ENCODE data around the gene TRIM44.

TRIM44 gene

GRCh38 chr11:35632301-35632700 lies 30.3 kb upstream of the TRIM44 start:
- TF ChIP-seq CTCF (IDR thresholded peaks at IDR 0.05; ENCODE audit: low read depth, low read length): no peak
- no peak overlapping the region for H3K4me3 ChIP-seq (replicated peaks in 1 of 2; ENCODE audit: low read depth in 2 of 2, low read length in 2 of 2)
- DNase-seq (ENCODE audit: low read depth in 2 of 2): peak in 1 of 2 donors; percentile 83

- DNase-seq (ENCODE audit: low read depth in 2 of 2): no peak
- no peak overlapping the region for H3K4me3 ChIP-seq (replicated peaks in 1 of 2; ENCODE audit: low read depth in 2 of 2, low read length in 2 of 2)
- TF ChIP-seq CTCF (IDR thresholded peaks at IDR 0.05; ENCODE audit: low read depth, low read length): no peak
These were observed 28.6 kb upstream of the TRIM44 start for GRCh38 chr11:35633827-35634423.

- TF ChIP-seq CTCF (IDR thresholded peaks at IDR 0.05; ENCODE audit: low read depth, low read length): no peak
- H3K4me3 ChIP-seq (replicated peaks in 1 of 2; ENCODE audit: low read depth in 2 of 2, low read length in 2 of 2): no peak overlapping the region
- DNase-seq (ENCODE audit: low read depth in 2 of 2): no peak
These were observed 26.6 kb upstream of the TRIM44 start for GRCh38 chr11:35635933-35636332.

- TF ChIP-seq CTCF (IDR thresholded peaks at IDR 0.05; ENCODE audit: low read depth, low read length): no peak
- DNase-seq (ENCODE audit: low read depth in 2 of 2): no peak
- H3K4me3 ChIP-seq (replicated peaks in 1 of 2; ENCODE audit: low read depth in 2 of 2, low read length in 2 of 2): no peak overlapping the region
These were observed 22.9 kb upstream of the TRIM44 start for GRCh38 chr11:35639591-35640179.

- TF ChIP-seq CTCF (IDR thresholded peaks at IDR 0.05; ENCODE audit: low read depth, low read length): no peak
These were observed 21.2 kb upstream of the TRIM44 start for GRCh38 chr11:35641171-35641897.

GRCh38 chr11:35641964-35642363 lies 20.6 kb upstream of the TRIM44 start:
- no peak for TF ChIP-seq CTCF (IDR thresholded peaks at IDR 0.05; ENCODE audit: low read depth, low read length)
- no peak overlapping the region for H3K4me3 ChIP-seq (replicated peaks in 1 of 2; ENCODE audit: low read depth in 2 of 2, low read length in 2 of 2)
- no peak for DNase-seq (ENCODE audit: low read depth in 2 of 2)

More at GRCh38 chr11:35641171-35641897, 21.2 kb upstream of the TRIM44 start:
- H3K4me3 ChIP-seq (replicated peaks in 1 of 2; ENCODE audit: low read depth in 2 of 2, low read length in 2 of 2): no peak overlapping the region
- DNase-seq (ENCODE audit: low read depth in 2 of 2): peak in 1 of 2 donors; percentile 44
